EH (cell line): Measurements from ENCODE around the gene HAUS5.

ENCODE experiments used
- DNase-seq: peaks from one replicate; pipeline ENCODE4 v3.0.0-alpha.2; 2015; ENCODE audit warnings: low read depth

Gene HAUS5

GRCh38 chr19:35607661-35608060, 4.9 kb upstream of the HAUS5 start:
- no peak for DNase-seq

- DNase-seq, result peak; percentile 3
Observed at GRCh38 chr19:35608251-35608650, 4.3 kb upstream of the HAUS5 start.

- DNase-seq, result no peak
Observed at GRCh38 chr19:35609851-35610353, 2.6 kb upstream of the HAUS5 start.

- no peak for DNase-seq
Observed at GRCh38 chr19:35612224-35612558, 344 bp upstream of the HAUS5 start.

GRCh38 chr19:35613574-35613973, 1.0 kb downstream of the HAUS5 start:
- no peak for DNase-seq

GRCh38 chr19:35615036-35615435, 2.5 kb downstream of the HAUS5 start:
- no peak for DNase-seq

- DNase-seq, result no peak
Observed at GRCh38 chr19:35618857-35619256, 6.3 kb downstream of the HAUS5 start.

GRCh38 chr19:35619290-35619923, 6.9 kb downstream of the HAUS5 start:
- no peak for DNase-seq

GRCh38 chr19:35620001-35620400, 7.5 kb downstream of the HAUS5 start:
- no peak for DNase-seq

- no peak for DNase-seq
Observed at GRCh38 chr19:35621708-35622107, 9.2 kb downstream of the HAUS5 start.

GRCh38 chr19:35622750-35623149, 10.2 kb downstream of the HAUS5 start:
- DNase-seq, result no peak

GRCh38 chr19:35623327-35624010, 10.9 kb downstream of the HAUS5 start:
- DNase-seq, result no peak

- no peak for DNase-seq
Observed at GRCh38 chr19:35628264-35628564, 15.7 kb downstream of the HAUS5 start.

GRCh38 chr19:35628565-35629331, 16.2 kb downstream of the HAUS5 start, which contains the start of gene RBM42:
TSS of gene RBM42 (plus strand) at chr19:35629036. CDS start at chr19:35629154, 118 bp downstream.
- peak; percentile 99 for DNase-seq

- no peak for DNase-seq
Observed at GRCh38 chr19:35629332-35629633, 16.7 kb downstream of the HAUS5 start.

GRCh38 chr19:35633727-35634440, 21.3 kb downstream of the HAUS5 start:
- no peak for DNase-seq

GRCh38 chr19:35636651-35637050, 24.1 kb downstream of the HAUS5 start:
- no peak for DNase-seq

- DNase-seq, result no peak
Observed at GRCh38 chr19:35637165-35637564, 24.6 kb downstream of the HAUS5 start.

- no peak for DNase-seq
Observed at GRCh38 chr19:35639321-35639639, 26.7 kb downstream of the HAUS5 start.

GRCh38 chr19:35639863-35640262, 27.3 kb downstream of the HAUS5 start:
- no peak for DNase-seq

- DNase-seq, result peak; percentile 40
Observed at GRCh38 chr19:35641515-35642151, 29.1 kb downstream of the HAUS5 start, which contains the start of gene ETV2. TSS of gene ETV2 (plus strand) at chr19:35641745. CDS start at chr19:35642461, 716 bp downstream.

GRCh38 chr19:35642312-35642711, 29.8 kb downstream of the HAUS5 start:
- DNase-seq, result no peak
